A549 treated with AZD2906 at 1 μM for 4 hours (cell line): ENCODE data around the gene ANO7. TPM values are rescaled to one million over a fixed set of nuclear protein-coding genes. Genes with fewer than 3 reads are reported as not detected.

Experiments used
- total RNA-seq: library from RNA; stranded (reverse); fragments of 200-300 nt; extraction: Qiagen RNA extraction; gene quantifications from 5 replicates; pipeline ENCODE4 v1.2.3, GENCODE V29; 2022

The ANO7 gene
- total RNA-seq = 1.6 to 2.0 TPM (median 1.9 TPM) in 5 replicates

DNA sequence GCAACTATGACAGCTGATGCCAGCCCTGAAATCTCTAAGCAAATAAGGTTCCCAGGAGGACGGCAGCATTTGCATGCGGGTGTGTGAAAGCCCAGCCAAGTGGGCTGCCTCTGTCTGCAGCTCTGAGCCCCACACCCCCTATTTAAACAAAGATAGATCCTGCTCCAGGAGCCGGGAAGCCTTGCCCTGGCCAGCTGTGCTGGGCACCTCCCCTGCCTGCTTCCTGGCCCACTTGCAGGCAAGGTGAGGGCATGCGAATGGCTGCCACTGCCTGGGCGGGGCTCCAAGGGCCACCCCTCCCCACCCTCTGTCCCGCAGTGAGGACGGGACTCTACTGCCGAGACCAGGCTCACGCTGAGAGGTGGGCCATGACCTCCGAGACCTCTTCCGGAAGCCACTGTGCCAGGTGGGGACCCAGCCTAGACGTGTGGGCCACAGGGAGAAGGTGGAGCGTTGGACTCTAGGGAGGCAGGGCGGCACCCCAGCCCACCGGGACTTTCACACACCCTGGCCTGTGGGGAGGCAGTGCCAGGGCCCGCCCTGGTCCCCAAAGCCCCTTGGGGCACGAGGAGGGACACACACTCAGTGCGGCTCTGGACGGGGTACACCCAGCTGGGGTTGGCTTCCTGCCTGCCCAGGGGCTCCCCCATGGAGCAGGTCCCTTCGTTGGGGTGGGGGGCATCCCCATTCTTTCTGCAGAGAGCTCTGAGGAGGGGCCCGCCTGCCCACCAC, at the start of gene ANO7:
TSS of gene ANO7 (plus strand) at position 317 of the 732 bp plus-strand sequence. CDS start 1,387 bp downstream, outside the sequence.

GRCh38 chr2:241148891-241149674, 39.4 kb upstream of the ANO7 start, which contains the start of gene PASK:
PASK (minus strand) TSS chr2:241149472; CDS start chr2:241143032, 6,440 bp downstream.

DNA sequence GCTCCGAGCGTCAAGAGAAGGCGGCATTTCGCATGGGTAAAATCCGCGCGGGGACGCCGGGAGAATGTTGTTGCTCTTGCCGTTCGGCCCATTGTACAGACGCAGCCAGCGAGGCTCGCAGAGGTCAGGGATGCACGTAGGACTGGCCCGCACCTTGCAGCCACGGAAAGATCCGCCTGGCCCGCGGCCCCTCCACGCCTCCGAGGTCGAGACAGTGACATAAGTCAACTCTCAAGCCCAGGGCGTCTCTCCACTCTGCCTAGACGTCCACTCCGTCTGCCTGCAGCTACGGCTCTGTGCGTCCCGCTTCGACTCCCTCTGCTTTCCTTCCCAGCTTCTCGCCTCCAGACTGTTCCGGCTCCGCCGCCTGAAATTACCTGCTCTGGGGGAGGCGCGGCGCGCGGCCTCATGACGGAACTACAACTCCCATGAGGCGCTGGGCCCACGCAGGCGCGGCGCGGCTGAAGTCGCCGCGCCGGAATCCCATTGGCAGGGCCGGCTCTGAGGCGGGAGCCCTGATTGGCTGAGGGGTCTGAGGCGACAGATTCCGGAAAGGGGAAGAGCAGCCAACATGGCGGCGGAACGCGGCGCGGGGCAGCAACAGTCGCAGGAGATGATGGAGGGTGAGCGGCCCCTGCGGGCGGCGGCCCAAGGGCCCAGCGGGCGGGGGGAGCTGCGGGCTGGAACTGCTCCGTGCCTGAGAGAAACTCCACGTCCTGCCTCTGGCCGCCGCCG, 38.4 kb upstream of the ANO7 start, which contains the start of gene PPP1R7:
TSS of gene PPP1R7 (plus strand) at position 543 of the 735 bp plus-strand sequence. CDS start at position 572, 29 bp downstream.

Other genes starting within 250 kb of the ANO7 start
- gene SNED1, start 190.1 kb upstream of the ANO7 start, total RNA-seq = 0.53 to 1.5 TPM (median 1.1 TPM) in 5 replicates
- gene MTERF4, start 86.4 kb upstream of the ANO7 start, total RNA-seq = 21.5 to 30.0 TPM (median 24.3 TPM) in 5 replicates
- gene PASK, start 39.2 kb upstream of the ANO7 start, total RNA-seq = 5.4 to 7.6 TPM (median 7.2 TPM) in 5 replicates
- 55.0 to 65.2 TPM (median 56.5 TPM) in 5 replicates for gene PPP1R7, start 38.2 kb upstream of the ANO7 start, total RNA-seq
- gene HDLBP, start 127.0 kb downstream of the ANO7 start, total RNA-seq = 247 to 274 TPM (median 250 TPM) in 5 replicates
- gene SEPTIN2, start 127.2 kb downstream of the ANO7 start, total RNA-seq = 224 to 307 TPM (median 248 TPM) in 5 replicates
- gene FARP2, start 167.6 kb downstream of the ANO7 start, total RNA-seq = 23.6 to 28.9 TPM (median 26.2 TPM) in 5 replicates